A549 (cell line): ENCODE data around the gene TSPAN14. TPM values are rescaled to one million over a fixed set of nuclear protein-coding genes. Genes with fewer than 3 reads are reported as not detected.

Experiments used
- ATAC-seq, 2 experiments: fragments of 200-7000 bp in 1 of 2; fragments of >200 bp in 1 of 2; cut with Nextera tagmentation in 1 of 2; cut with Tn5 transposase in 1 of 2; 3 replicates each; pipeline versions ENCODE4 v1.8.0 to v1.9.1; 2018 to 2020; ENCODE audit warnings: mild to moderate bottlenecking in 1 of 2, moderate library complexity in 1 of 2
- CTCF ChIA-PET: fragments of 300-600 bp; sonication (Branson Sonifier 250); formaldehyde crosslinking; extraction: SDS; loops from one replicate; lab custom pipeline; 2021; ENCODE audit warnings: antibody characterized with exemption, inconsistent platforms; lab: Yijun Ruan, JAX
- POLR2A ChIA-PET: fragments of 350-600 bp; formaldehyde crosslinking; extraction: SDS; loops from one replicate; lab custom pipeline; 2021; ENCODE audit warnings: antibody characterized with exemption, inconsistent platforms; lab: Yijun Ruan, JAX
- DNase-seq, 2 experiments: peaks; one replicate each; pipeline versions ENCODE4 v3.0.0 to v3.0.0-alpha.2; 2011 to 2016; ENCODE audit warnings: low read depth in 1 of 2, low spot score in 1 of 2
- FAIRE-seq: peaks from 2 replicates; lab custom pipeline; 2011; peaks lifted over from hg19 to GRCh38; lab: Jason Lieb, UNC
- H3K27ac ChIP-seq, 2 experiments: fragments of >200 bp; sonication (Bioruptor Twin); formaldehyde crosslinking; 3 replicates each; pipeline ENCODE4 v1.5.1; 2016 to 2017
- H3K4me1 ChIP-seq: fragments of >200 bp; sonication (Bioruptor Twin); formaldehyde crosslinking; 3 replicates; pipeline ENCODE4 v1.6.1; 2016
- H3K4me2 ChIP-seq: fragments of >200 bp; sonication (Bioruptor Twin); formaldehyde crosslinking; 3 replicates; pipeline ENCODE4 v1.6.1; 2016
- H3K4me3 ChIP-seq: fragments of >200 bp; sonication (Bioruptor Twin); formaldehyde crosslinking; 3 replicates; pipeline ENCODE4 v1.5.1; 2016
- H3K9me3 ChIP-seq: fragments of >200 bp; sonication (Bioruptor Twin); formaldehyde crosslinking; 3 replicates; pipeline ENCODE4 v1.6.1; 2016
- EHMT2 ChIP-seq: fragments of 200-600 bp; sonication (generic); IDR thresholded peaks from 2 replicates; pipeline ENCODE4 v1.6.1; 2016; ENCODE audit warnings: antibody characterized with exemption, low read depth, mild to moderate bottlenecking, moderate library complexity
- ESRRA ChIP-seq: fragments of 150-350 bp; IDR thresholded peaks from 2 replicates; pipeline ENCODE4 v1.6.1; 2014; ENCODE audit warnings: mild to moderate bottlenecking, low read length, borderline replicate concordance
- FOXS1 ChIP-seq: fragments of 250-450 bp; sonication (Bioruptor Pico); IDR thresholded peaks from 2 replicates; pipeline ENCODE4 v1.5.0; 2020; ENCODE audit warnings: mild to moderate bottlenecking, moderate library complexity
- GATA3 ChIP-seq: IDR thresholded peaks from 2 replicates; pipeline ENCODE4 v1.6.1; 2012; ENCODE audit warnings: borderline replicate concordance
- HOXB5 ChIP-seq: fragments of 250-450 bp; sonication (Bioruptor Pico); IDR thresholded peaks from 2 replicates; pipeline ENCODE4 v1.5.0; 2020; ENCODE audit warnings: mild to moderate bottlenecking, moderate library complexity
- JUN ChIP-seq, 2 experiments: fragments of >200 bp; sonication (Bioruptor Twin); formaldehyde crosslinking; IDR thresholded peaks; 2 replicates in 1 of 2; 3 replicates in 1 of 2; pipeline ENCODE4 v1.6.1; 2016 to 2017
- PHF8 ChIP-seq: fragments of 200-600 bp; sonication (generic); IDR thresholded peaks from 2 replicates; pipeline ENCODE4 v1.6.1; 2016; ENCODE audit warnings: low read depth, mild to moderate bottlenecking, antibody characterized with exemption, moderate library complexity, borderline replicate concordance
- POLR2A ChIP-seq: IDR thresholded peaks from 2 replicates; pipeline ENCODE4 v1.6.1; 2012; ENCODE audit warnings: mild to moderate bottlenecking, low read length
- RARB ChIP-seq: fragments of 250-450 bp; sonication (Bioruptor Pico); IDR thresholded peaks from 2 replicates; pipeline ENCODE4 v1.8.0; 2021; ENCODE audit warnings: mild to moderate bottlenecking, moderate library complexity
- RCOR1 ChIP-seq: fragments of 150-350 bp; IDR thresholded peaks from 2 replicates; pipeline ENCODE4 v1.6.1; 2014; ENCODE audit warnings: antibody characterized with exemption, low read length, low read depth
- RNF2 ChIP-seq: fragments of 200-600 bp; sonication (generic); IDR thresholded peaks from 2 replicates; pipeline ENCODE4 v1.6.1; 2016; ENCODE audit warnings: low read depth, mild to moderate bottlenecking, antibody characterized with exemption, moderate library complexity, borderline replicate concordance
- SMC3 ChIP-seq: fragments of >200 bp; sonication (Bioruptor Twin); formaldehyde crosslinking; IDR thresholded peaks from 3 replicates; pipeline ENCODE4 v1.6.1; 2018; ENCODE audit warnings: inconsistent platforms
- TP53 ChIP-seq: fragments of 250-450 bp; sonication (Bioruptor Pico); IDR thresholded peaks from 2 replicates; pipeline ENCODE4 v1.5.0; 2021; ENCODE audit warnings: mild to moderate bottlenecking, moderate library complexity
- ZC3H11A ChIP-seq: fragments of 450-650 bp; IDR thresholded peaks from 2 replicates; pipeline ENCODE4 v1.6.1; 2014; ENCODE audit warnings: antibody characterized with exemption, mild to moderate bottlenecking
- WGBS: methylation state at CpG from one replicate; pipeline ENCODE4 v1.1.6; 2017; ENCODE audit errors: missing lambda C conversion rate; 5-methylcytosine and 5-hydroxymethylcytosine counted together
- polyA minus RNA-seq: library from RNA; depleted of rRNA, polyadenylated mRNA; stranded (reverse); fragments of >200 nt; gene quantifications from 2 replicates; pipeline ENCODE4 v1.2.3, GENCODE V29; 2011; rRNA and poly(A)+ RNA removed
- polyA plus RNA-seq, 4 experiments: library from polyadenylated mRNA; depleted of rRNA in 3 of 4; stranded (reverse); fragments of >200 nt; fragmentation: RNase III in 1 of 4; extraction: RNeasy Plus Mini Kit Qiagen cat#74134 plus additional on column Dnase treatment in 1 of 4; gene quantifications; 2 replicates in 3 of 4; 3 replicates in 1 of 4; pipeline ENCODE4 v1.2.3, GENCODE V29; 2011 to 2017
- TF ChIP-seq, protein P1 (sequence below): fragments of 200-600 bp; sonication (generic); IDR thresholded peaks from 2 replicates; pipeline ENCODE4 v1.6.1; 2016; ENCODE audit warnings: antibody characterized with exemption, mild to moderate bottlenecking, moderate library complexity
- TF ChIP-seq, protein P2 (sequence below): IDR thresholded peaks from 2 replicates; pipeline ENCODE4 v1.6.1; 2012; ENCODE audit warnings: low read depth, borderline replicate concordance
- TF ChIP-seq, protein P3 (sequence below): IDR thresholded peaks from 2 replicates; pipeline ENCODE4 v1.6.1; 2012
- TF ChIP-seq, protein P4 (sequence below): fragments of >200 bp; sonication (Bioruptor Twin); formaldehyde crosslinking; IDR thresholded peaks from 3 replicates; pipeline ENCODE4 v1.6.1; 2016
- TF ChIP-seq, protein P5 (sequence below): fragments of 450-650 bp; IDR thresholded peaks from 2 replicates; pipeline ENCODE4 v1.6.1; 2014; ENCODE audit warnings: antibody characterized with exemption

Gene TSPAN14, protein sequence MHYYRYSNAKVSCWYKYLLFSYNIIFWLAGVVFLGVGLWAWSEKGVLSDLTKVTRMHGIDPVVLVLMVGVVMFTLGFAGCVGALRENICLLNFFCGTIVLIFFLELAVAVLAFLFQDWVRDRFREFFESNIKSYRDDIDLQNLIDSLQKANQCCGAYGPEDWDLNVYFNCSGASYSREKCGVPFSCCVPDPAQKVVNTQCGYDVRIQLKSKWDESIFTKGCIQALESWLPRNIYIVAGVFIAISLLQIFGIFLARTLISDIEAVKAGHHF
- polyA plus RNA-seq (2011; rRNA removed) (87.0 and 97.1 TPM in 2 replicates), polyA plus RNA-seq (2017; fragmentation: RNase III; extraction: RNeasy Plus Mini Kit Qiagen cat#74134 plus additional on column Dnase treatment) (101 to 124 TPM (median 121 TPM) in 3 replicates), polyA minus RNA-seq (68.4 and 91.9 TPM in 2 replicates)
- 119 and 152 TPM in 2 replicates for polyA plus RNA-seq (2012; cell fraction: cytosol; rRNA removed)
- 147 and 164 TPM in 2 replicates for polyA plus RNA-seq (2012; cell fraction: nucleus; rRNA removed)

GRCh38 chr10:80453842-80454512 is at the start of gene TSPAN14:
Gene TSPAN14, plus strand, starts transcription at chr10:80454310. Its CDS starts 34,924 bp downstream, at chr10:80489234.
- CTCF ChIA-PET: interaction anchor here (0.6 to 38.6 kb wide), 6 partner anchors 9 to 72 kb away, joined by 3 to 928 read pairs (median 6); no protein-coding TSS in a partner anchor
- Histone ChIP-seq H3K27ac (peak within 1 kb of the TSS; percentile 99 to 100), H3K4me2 (peak within 1 kb of the TSS; percentile 94), H3K4me3 (peak within 1 kb of the TSS; percentile 98), H3K9me3 (peaks cover 14% of the 10 kb centered on the region), H3K4me1 (peaks cover 55% of the 10 kb centered on the region)
- DNase-seq (peak; percentile 72 to 79), ATAC-seq (peak; percentile 82 to 89), FAIRE-seq (no peak)
- POLR2A ChIA-PET: interaction anchor here (0.7 to 2.0 kb wide), 8 partner anchors 9 to 57 kb away, joined by 3 to 8 read pairs (median 3); no protein-coding TSS in a partner anchor
- 6% methylated on average over 6 of the region's 97 CpGs for WGBS
- TF ChIP-seq, protein P1, sequence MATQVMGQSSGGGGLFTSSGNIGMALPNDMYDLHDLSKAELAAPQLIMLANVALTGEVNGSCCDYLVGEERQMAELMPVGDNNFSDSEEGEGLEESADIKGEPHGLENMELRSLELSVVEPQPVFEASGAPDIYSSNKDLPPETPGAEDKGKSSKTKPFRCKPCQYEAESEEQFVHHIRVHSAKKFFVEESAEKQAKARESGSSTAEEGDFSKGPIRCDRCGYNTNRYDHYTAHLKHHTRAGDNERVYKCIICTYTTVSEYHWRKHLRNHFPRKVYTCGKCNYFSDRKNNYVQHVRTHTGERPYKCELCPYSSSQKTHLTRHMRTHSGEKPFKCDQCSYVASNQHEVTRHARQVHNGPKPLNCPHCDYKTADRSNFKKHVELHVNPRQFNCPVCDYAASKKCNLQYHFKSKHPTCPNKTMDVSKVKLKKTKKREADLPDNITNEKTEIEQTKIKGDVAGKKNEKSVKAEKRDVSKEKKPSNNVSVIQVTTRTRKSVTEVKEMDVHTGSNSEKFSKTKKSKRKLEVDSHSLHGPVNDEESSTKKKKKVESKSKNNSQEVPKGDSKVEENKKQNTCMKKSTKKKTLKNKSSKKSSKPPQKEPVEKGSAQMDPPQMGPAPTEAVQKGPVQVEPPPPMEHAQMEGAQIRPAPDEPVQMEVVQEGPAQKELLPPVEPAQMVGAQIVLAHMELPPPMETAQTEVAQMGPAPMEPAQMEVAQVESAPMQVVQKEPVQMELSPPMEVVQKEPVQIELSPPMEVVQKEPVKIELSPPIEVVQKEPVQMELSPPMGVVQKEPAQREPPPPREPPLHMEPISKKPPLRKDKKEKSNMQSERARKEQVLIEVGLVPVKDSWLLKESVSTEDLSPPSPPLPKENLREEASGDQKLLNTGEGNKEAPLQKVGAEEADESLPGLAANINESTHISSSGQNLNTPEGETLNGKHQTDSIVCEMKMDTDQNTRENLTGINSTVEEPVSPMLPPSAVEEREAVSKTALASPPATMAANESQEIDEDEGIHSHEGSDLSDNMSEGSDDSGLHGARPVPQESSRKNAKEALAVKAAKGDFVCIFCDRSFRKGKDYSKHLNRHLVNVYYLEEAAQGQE: no peak
- TF ChIP-seq GATA3: no peak
- TF ChIP-seq, protein P2, sequence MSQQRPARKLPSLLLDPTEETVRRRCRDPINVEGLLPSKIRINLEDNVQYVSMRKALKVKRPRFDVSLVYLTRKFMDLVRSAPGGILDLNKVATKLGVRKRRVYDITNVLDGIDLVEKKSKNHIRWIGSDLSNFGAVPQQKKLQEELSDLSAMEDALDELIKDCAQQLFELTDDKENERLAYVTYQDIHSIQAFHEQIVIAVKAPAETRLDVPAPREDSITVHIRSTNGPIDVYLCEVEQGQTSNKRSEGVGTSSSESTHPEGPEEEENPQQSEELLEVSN: 0 out of 2 replicates have a peak, but pooled peaks have one; percentile 38
- no peak for TF ChIP-seq ESRRA
- TF ChIP-seq HOXB5: 0 out of 2 replicates have a peak, but pooled peaks have one; percentile 29
- no peak for TF ChIP-seq SMC3
- TF ChIP-seq POLR2A: peak; percentile 86
- 0 out of 2 replicates have a peak, but pooled peaks have one; percentile 24 for TF ChIP-seq TP53 (CRISPR knock-in tag)
- no peak for TF ChIP-seq ZC3H11A
- no peak for TF ChIP-seq RNF2
- TF ChIP-seq, protein P3, sequence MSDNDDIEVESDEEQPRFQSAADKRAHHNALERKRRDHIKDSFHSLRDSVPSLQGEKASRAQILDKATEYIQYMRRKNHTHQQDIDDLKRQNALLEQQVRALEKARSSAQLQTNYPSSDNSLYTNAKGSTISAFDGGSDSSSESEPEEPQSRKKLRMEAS: peak; percentile 72
- TF ChIP-seq RARB (CRISPR knock-in tag): no peak
- peak; percentile 70; the same call in 1 of the 2 replicates for TF ChIP-seq PHF8
- TF ChIP-seq, protein P4, sequence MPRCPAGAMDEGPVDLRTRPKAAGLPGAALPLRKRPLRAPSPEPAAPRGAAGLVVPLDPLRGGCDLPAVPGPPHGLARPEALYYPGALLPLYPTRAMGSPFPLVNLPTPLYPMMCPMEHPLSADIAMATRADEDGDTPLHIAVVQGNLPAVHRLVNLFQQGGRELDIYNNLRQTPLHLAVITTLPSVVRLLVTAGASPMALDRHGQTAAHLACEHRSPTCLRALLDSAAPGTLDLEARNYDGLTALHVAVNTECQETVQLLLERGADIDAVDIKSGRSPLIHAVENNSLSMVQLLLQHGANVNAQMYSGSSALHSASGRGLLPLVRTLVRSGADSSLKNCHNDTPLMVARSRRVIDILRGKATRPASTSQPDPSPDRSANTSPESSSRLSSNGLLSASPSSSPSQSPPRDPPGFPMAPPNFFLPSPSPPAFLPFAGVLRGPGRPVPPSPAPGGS: peak; percentile 46; the same call in 2 of the 3 replicates
- TF ChIP-seq JUN (IDR thresholded peaks at IDR 0.05): peak; percentile 72 to 76

- ChIA-PET CTCF (interaction anchor here (2.1 to 3.9 kb wide), 2 partner anchors 22 to 39 kb away, joined by 8 to 30 read pairs; no protein-coding TSS in a partner anchor), POLR2A (no interaction called here)
- FAIRE-seq: no peak
- no peak for DNase-seq
- H3K4me1 ChIP-seq: peaks cover 12% of the 10 kb centered on the region; the same call in 2 of the 3 replicates
- H3K9me3 ChIP-seq: no peaks in the 10 kb centered on the region
- no peak overlapping the region for H3K27ac ChIP-seq
- no peak for ATAC-seq
- no peak overlapping the region for H3K4me2 ChIP-seq
- TF ChIP-seq FOXS1 (CRISPR knock-in tag): no peak
- TF ChIP-seq, protein P5, sequence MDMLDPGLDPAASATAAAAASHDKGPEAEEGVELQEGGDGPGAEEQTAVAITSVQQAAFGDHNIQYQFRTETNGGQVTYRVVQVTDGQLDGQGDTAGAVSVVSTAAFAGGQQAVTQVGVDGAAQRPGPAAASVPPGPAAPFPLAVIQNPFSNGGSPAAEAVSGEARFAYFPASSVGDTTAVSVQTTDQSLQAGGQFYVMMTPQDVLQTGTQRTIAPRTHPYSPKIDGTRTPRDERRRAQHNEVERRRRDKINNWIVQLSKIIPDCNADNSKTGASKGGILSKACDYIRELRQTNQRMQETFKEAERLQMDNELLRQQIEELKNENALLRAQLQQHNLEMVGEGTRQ: no peak
- TF ChIP-seq EHMT2: no peak
- TF ChIP-seq HOXB5: no peak
- TF ChIP-seq RCOR1: no peak
- H3K4me3 ChIP-seq: no peak overlapping the region
- WGBS: 6% methylated on average over 1 of the region's 1 CpG
These were observed 49.1 kb upstream of the TSPAN14 start for GRCh38 chr10:80405035-80405434.
